GM21423 (cell line): ENCODE data around the gene SLC16A8.
"Not testable (repeated sequence)": the region's sequence is repeated elsewhere in the genome, so short reads cannot be mapped to it uniquely, and the experiment has no call there.

Source experiments
- ATAC-seq: cut with Tn5 transposase; IDR thresholded peaks from one replicate; pipeline ENCODE4 v1.9.1; 2021; ENCODE audit warnings: mild to moderate bottlenecking, moderate library complexity; ENCODE audit not compliant: unreplicated experiment

Gene SLC16A8

DNA sequence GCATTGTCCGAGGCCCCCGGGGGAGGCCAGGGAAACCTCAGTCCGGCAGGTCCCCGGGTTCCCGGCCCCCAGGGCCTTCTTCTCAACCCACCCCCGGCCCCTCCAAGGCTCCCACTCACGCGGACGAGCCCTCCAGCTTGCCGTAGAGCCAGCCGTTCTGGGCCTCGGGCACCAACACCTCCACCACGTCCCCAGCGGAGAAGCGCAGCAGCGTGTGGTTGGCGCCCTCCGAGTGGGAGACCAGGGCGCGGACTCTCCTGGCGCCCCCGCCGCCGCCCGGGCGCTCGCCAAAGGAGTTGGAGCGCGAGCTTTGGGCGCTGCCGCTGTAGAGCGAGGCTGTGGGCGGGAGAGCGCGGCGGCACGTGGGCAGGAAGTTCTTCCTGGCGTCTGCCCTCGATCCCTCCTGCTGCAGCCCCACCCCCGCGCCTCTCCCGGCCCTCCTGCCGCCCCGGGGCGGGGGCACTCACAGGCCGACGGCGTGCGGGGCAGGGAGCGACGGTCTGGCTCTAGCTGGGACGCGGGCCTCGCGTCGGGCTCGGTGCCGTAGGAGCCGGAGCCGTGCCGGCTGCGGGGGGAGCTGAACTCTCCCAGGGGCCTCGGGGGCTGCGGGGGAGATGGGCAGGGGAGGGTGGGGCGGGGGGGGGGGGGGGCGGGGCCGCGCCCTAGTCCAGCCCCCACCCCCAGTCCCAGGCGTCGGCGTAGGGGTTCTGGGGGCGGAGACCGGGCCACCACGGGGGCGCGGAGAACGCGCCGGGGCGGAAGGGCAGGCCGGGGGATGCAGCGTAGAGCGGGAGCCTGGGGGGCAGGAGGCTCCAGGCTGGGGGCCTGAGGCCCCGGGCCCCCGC lies 4.9 kb upstream of the SLC16A8 start:
- no peak for ATAC-seq

DNA sequence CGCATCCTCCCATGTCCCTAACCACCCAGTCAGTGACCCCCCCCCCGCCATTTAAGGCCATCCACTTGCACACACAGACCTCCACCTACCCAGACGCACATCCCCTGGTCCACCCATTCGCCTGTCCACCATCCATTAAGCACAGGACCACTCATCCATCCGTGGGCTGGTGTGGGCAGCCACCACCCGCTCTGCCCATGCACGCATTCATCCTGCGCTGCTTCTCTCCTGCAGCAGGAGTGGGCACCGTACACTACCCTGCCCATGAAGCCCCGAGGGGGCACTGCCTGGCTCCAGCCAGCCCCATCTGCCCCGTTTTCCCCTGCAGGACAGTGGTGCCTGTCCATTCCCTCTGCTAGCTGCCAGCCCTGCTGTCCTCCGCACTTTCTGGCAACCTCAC lies 3.9 kb upstream of the SLC16A8 start:
- ATAC-seq = no peak

DNA sequence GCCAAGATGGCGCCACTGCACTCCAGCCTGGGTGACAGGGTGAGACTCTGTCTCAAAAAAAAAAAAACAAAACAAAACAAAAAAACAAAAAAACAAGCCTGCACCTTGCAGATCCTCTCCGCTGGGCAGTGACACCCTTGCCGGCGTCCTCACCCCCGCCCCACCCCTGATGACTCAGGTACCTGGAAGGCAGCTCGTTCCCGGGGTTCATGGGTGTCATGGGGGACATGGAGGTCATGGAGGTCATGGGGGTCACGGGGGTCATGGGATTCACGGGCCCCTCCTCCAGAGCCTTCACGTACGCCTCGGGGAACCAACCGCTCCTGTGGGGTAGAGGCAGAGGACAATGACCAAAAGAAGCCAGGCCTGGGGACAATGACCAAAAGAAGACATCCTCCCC lies 3.0 kb upstream of the SLC16A8 start:
- ATAC-seq = no peak

DNA sequence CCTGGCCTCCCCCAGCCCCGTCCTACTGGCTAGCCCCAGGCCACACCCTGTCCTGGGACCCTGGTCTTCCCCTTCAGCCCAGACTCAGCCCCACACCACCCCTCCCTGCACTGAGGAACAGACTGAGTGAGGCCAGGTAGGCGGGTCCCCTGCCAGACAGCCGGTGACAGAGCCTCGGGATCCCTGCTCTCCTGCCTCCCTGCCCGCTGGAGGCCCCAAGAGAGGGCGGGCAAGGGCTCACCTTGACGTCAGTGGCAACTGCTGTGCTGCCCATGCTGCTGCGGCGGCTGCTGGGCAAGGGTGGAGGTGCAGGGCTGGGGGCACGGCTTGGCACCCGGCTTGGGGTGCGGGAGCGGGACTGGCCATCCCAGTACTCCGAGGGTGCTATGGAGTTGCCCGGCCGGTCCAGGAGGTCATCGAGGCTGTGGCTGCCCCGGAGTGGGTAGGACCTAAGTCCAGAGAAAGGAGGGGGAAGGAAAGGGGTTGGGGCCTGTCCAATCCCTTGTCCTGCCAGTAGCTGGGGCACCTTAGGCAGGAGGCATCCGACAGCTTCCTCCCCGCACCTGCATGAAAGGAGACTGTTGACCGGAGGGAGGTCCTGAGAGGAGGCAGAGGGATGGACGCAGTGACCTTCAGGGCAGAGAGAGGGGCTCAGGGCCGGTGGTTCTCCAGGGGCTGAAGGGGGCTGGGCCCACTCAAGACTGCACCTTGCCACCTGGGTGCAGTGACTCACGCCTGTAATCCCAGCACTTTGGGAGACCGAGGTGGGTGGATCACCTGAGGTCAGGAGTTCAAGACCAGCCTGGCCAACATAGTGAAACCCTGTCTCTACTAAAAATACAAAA lies 2.2 kb upstream of the SLC16A8 start:
- no peak for ATAC-seq

DNA sequence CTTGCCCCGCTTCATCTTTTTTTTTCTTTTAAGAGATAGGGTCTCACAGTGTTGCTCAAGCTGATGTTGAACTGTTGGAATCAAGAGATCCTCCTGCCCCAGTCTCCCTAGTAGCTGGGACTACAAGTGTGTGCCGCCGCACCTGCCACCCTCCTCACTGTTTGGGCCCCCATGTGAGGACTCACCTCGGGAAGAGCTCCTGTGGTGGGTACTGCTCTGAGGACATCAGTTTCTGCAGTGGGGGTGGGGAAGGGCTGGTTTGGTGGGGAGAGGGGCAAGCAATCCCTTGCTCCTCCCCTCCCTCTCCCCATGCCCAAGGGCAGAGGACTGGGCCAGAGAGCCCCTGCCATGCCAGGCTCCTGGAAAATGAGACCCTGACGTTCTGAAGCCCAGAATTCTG lies 1.5 kb upstream of the SLC16A8 start:
- ATAC-seq = no peak

DNA sequence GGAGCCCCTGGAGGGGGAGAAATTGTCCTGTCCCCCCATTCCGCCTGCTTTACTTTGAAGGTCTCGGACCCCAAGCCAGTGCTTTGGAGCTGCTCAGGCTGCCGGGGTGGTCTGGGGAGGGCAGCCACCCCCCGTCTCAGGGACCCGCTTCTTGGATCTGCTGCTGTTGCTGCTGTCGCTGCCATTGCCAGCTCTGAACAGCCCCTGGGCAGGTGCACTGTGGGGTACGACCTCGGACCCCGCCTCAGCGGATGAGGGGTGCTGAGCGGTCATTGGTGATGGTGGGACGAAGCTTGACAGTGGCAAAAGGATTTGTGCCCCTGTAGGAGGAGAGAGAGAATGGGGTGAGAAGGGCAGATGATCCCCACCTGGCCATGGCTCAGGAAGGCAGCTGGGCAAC lies 1.1 kb upstream of the SLC16A8 start:
- ATAC-seq = no peak

DNA sequence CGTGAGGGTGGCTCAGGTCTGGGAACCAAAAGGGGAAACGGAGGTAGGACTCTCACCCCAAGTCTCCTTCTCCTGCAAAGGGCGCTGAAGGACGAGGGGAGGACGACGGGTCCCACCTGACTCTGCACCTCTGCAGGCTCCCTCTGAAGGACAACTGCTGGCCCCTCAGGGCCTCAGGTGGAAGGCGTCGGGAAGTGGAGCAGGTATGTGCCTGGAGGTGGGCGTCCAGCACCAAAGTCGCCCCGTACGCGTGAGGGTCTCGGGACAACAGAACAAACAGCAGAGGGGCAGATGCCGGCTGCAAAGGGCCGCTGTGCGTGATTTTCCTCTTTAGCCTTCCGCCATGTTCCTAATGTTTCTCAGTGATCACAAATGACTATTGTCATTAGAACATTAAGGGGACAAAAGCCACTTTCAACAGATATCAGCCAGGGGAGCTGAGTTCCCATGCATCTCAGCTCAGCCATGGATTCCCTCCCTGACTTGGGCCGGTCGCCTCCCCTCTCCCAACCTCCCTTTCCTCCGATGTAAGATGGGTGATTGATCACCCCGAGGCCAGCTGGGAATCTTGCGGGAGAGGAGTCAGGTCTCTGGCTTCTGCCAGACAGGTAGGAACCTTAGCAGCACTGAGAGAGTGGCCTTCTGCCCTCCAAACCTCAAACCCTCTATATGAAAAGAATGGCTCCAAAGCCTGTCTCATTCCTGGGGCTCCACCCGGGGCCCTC lies 836 bp downstream of the SLC16A8 start:
- ATAC-seq = no peak

DNA sequence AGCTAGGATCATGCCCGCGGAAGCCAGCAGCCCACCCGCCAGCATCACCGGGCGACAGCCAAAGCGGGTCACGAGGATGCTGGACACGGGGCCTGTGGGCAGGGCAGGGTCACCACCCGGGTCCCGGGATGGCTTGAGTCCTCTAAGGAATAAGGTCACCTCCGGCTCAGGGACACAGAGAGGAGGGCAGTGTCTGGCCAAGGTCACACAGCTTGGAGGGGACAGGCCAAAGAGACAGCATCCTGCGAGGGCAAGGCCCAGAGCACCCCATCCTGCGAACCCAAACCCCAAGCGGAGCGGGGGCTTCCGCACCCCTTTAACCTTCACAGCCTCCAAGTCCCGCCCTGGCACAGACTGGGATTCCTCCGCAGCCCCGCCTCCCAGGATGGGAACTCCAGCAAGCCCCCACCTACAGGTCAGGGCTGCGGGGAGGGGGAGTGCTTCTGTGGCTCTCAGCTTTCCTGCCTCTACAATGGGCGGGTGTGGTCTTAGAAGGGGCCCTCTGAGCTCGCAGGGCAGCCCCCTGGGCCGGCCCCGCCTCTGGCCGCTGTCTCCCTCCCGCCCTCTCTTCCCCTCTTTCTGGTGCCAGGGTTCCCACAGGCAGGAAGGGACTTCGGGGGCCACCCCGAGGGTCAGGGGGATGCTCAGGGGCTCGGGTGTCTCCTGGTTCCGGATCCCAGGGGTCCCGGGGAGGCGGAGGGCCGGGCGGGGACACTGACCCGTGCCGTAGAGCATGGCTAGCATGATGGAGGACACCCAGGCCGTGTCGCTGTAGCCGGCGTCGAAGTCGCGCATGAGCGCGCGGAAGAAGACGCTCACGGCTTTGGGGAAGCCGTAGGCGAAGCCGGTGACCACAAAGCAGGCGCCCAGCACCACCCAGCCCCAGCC lies 1.8 kb downstream of the SLC16A8 start:
- no peak for ATAC-seq

DNA sequence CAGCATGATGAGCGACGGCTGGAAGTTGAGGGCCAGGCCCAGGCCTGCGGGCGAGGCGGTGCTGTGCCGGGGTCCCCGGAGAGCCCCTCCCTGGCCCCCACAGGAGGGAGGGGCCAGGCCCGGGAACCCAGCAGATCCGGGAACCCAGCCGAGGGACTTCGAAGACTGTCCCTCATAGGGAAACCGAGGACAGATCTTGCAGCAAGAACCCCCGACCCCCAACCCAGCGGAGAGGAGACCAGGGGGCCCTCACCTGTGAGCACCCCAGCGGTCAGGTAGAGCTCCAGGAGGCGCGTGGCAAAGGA lies 2.4 kb downstream of the SLC16A8 start:
- no peak for ATAC-seq

DNA sequence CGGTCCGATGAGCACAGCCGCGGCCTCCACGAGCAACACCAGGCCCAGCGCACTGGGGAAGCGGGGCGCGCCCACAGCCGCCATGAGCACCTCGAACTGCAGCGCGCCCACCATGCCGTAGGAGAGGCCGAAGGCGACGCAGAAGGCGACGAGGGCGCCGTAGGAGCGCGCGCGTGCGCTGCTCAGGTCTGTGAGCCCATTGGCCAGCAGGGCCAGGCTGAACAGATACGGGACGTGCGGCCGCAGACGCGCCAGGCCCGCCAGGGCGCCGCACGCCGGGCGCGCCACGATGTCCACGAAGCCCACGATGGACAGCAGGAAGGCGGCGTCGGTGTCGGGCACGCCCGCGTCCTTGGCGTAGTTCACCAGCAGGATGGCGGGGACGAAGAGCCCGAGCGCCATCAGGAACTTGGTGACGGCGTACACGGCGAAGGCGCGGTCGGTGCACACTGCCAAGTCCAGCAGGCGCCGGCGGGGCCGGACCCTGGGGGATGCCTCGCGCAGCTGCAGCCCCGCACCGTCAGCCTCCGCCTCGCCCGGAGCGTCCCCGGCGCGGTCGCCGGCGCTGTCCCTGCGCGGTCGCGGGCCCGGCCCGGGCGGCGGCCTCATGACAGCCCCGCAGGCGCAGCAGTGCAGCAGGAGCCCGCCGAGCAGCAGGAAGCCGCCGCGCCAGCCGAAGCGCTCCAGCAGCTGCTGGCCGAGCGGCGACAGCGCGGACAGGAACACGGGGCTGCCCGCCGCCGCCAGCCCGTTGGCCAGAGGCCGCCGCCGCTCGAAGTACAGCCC lies 2.9 kb downstream of the SLC16A8 start:
- ATAC-seq = no peak

DNA sequence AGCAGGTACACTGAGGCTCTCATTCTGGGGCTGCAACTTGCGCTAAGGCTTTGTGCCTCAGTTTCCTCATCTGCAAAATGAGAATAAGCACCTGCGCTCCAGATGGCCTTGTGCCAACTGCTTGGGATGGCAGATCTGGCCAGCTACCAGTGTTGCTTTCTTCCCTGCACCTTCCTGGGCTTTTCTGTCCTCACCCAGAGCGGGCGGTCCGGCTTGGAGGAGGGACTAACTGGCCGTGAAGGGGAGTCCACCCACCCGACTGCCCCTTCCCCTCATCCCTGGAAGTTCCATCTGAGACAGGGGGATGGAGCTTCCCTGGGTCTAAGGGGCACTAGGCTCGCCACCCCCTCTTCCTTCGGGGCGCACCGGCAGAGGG lies 3.5 kb downstream of the SLC16A8 start:
- no peak for ATAC-seq

DNA sequence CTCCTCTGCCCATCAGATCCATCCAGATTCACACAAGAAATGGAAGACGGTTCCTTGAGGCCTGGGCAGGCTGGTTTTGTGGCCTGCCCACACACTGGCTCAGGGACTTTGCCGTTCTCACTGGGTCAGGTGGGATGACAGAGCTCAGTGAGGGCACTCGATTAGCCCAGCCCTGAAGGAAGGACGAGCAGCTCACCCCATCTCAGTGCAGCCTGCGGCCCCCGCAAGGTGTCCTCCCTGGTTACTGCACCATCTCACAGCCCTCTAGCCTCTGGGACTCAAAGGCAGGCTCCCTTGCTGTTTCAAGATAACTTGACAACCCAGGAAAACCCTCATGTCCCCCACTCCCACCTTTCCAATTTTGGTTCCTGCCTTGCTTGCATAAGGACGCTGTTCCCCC lies 4.2 kb downstream of the SLC16A8 start:
- ATAC-seq = no peak

DNA sequence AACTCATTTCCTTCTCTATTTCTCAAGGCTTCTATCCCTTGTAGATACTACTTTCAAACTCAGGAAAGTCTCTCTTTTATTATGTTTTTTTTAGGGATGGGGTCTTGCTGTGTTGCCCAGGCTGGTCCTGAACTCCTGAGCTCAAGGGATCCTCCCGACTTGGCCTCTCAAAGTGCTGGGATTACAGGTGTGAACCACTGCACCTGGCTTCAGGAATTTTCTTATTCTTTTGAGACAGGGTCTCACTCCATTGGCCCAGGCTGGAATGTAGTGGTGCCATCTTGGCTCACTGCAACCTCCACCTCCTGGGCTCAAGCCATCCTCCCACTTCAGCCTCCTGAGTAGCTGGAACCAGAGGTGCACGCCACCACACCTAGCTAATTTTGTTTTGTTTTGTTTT lies 4.8 kb downstream of the SLC16A8 start:
- ATAC-seq = not testable (repeated sequence)

DNA sequence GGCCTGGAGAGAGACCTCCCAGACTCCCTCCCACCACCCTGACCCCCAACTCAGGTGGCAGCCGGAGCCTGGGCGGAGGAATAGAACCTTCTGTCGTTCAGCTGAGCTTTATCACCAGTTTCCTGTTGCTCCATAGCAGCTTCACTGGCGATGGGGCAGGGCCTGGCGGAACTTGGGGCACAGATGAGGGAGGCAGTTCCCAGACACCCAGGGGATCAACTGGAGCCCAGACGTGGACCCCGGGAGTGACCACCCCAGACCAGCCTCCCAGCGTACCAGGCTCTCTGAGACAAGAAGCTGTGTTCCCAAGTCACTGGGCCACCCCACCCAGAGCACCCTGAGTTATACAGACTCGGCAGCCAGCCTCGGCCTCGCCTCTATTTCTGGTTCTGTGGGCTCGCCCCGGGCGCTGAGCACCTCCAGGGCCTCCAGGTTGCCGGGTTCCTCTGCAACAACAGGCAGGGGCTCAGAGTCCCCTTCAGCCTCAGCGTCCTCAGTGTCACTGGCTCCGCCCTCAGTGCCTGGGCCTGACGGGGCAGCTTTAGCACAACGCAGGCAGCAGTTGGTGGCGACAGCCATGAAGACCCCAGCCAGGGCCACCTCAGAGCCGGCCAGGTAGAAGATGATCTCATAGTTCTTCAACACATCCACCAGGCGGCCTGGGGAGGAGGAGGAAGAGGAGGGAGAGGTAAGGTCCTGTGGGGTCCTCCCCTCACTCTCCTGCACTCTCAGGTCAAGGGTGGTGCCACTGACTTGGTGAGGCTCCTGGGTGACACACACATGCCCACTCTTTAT lies 5.7 kb downstream of the SLC16A8 start:
- ATAC-seq = no peak

DNA sequence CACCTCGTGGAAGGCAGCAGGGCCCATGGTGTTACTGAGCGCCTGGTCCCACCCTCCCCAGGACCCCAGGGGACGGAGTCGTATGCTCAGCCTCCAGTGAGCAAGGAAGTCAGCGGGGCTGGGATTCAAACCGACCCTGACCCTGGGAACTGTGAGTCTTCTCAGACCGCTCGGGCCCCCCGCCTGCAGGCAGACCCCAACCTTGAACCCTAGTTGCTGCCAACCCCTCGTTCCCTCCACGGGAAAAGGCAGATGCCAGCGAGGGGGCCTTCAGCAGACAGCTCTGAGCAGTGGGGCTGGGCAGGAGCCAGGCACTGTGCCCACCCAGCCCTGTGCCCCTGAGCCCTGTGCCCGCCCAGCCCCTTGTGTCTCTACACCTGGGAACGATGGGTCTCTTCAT lies 6.4 kb downstream of the SLC16A8 start:
- no peak for ATAC-seq

DNA sequence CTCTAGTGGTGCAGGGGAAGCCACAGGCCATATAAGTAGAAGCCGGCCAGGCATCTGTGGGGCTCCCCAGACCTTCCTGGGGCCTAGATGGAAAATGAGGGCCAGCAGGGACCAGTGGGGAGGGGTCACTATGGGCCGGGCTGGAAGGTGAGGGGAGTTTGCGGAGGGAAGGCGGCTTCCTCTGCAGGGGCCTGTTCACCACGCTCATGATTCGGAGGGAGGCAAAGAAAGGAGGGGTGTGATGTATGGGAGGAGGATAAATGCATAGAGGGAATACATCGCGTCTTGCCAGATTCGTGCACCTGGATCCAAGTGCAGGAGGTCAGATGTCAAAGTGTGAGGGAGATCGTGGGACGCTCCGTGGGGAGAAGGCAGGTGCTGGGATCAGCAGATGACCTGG lies 6.9 kb downstream of the SLC16A8 start:
- no peak for ATAC-seq

DNA sequence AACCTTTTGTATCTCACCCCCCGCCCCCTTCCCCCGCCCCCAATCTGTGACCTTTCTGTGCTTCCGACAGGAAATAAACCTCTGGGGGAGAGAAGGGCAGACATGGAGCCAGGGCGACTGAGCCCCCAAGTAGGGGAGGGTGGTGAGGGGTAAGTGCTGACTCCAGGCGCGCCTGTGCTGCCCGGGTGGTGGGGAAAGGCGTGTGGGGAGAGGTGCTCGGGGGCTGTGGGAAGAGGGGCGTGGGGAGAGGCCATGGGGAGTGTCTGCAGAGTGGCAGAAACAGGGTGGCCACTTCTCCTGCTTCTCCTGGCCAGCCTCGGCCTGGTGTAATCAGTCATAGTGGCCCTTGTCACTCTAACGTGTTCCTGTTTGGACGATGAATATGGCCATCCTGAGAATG lies 8.0 kb downstream of the SLC16A8 start:
- no peak for ATAC-seq

DNA sequence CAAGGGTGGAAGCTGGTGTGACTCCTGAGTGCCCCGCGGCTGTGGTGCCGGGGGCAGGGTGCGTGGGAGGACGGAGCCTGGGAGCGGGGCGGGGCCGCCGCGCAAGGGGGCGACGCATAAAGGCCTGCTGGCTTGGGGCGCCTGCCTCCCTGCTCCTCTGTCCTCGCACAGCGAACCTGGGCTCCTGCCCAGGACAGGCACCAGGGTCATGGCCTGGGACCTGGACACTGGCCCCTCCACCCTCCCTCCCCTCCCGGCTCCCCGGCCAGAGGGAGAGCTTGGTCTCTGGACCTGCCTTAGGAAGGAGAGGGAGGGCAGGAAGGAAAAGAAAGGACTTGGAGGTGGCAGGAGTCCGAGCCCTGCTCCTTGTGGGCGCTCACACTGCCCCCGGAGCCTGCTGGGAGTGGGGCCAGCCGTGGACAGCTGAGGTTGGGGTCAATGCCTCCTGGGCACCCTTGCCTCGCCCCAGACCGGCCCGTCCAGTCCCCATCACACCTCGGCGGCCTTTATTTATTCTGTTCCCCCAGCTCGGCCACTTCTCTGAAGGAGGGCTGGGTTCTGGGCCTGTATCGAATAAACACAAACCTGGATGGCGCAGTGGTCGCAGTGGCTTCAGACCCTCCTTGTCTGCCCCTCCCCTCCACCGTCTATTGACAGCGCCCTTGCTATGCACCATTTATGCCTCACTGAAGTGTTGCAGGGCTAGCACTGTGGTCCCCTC lies 8.7 kb downstream of the SLC16A8 start:
- ATAC-seq = no peak
